Measurements from ENCODE around the gene LRCH4.

Gene LRCH4

DNA sequence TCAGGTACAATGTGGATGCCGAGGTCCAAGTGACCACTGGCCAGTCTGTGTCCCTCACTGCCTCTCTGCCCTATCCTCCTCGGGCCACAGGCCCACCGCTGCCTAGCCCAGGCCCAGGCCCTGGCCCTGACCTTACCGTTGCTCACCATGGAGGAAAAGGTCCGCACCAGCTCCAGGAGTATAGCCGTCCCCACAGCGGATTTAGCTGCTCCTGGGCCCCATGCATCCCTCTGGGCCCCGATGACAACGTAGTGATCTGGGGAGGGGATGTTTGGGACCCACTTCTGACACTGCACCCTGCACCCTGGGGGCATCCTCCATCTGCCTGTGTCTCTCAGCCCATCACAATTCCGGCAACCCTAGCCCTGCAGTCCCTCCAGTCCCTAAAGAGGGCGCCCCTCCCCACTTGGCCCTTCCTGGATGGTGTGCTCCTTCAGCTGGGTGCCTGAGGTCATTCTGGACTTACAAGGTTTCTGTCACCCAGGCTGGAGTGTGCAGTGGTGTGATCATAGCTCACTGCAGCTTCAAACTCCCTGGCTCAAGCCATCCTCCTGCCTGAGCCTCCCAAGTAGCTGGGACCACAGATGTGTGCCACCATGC is 43.3 kb upstream of the LRCH4 start:
- Histone ChIP-seq H3K9ac (ENCODE audit: low read depth, low read length) (no peak overlapping the region), H3K27me3 (ENCODE audit: insufficient read depth, low read length, poor library complexity) (peaks cover 6% of the 10 kb centered on the region), H4K20me1 (ENCODE audit: insufficient read depth, low read length) (no peaks in the 10 kb centered on the region), H2AFZ (ENCODE audit: low read depth, low read length) (no peak overlapping the region), H3K4me2 (ENCODE audit: insufficient read depth, low read length) (no peak overlapping the region), H3K4me1 (ENCODE audit: insufficient read depth, low read length) (peaks cover 18% of the 10 kb centered on the region), H3K36me3 (ENCODE audit: insufficient read depth, low read length) (no peaks in the 10 kb centered on the region), H3K4me3 (ENCODE audit: low read depth in 1 of 2, low read length in 2 of 2) (no peak overlapping the region), H3K27ac (ENCODE audit: low read length) (no peak overlapping the region), H3K9me3 (ENCODE audit: insufficient read depth, low read length, severe bottlenecking) (no peaks in the 10 kb centered on the region), H3K79me2 (ENCODE audit: insufficient read depth, low read length) (no peaks in the 10 kb centered on the region)
- DNase-seq: peak; percentile 18
- no peak for TF ChIP-seq EZH2 (IDR thresholded peaks at IDR 0.05; ENCODE audit: borderline replicate concordance, low read depth, low read length, severe bottlenecking)
- TF ChIP-seq, protein P1, sequence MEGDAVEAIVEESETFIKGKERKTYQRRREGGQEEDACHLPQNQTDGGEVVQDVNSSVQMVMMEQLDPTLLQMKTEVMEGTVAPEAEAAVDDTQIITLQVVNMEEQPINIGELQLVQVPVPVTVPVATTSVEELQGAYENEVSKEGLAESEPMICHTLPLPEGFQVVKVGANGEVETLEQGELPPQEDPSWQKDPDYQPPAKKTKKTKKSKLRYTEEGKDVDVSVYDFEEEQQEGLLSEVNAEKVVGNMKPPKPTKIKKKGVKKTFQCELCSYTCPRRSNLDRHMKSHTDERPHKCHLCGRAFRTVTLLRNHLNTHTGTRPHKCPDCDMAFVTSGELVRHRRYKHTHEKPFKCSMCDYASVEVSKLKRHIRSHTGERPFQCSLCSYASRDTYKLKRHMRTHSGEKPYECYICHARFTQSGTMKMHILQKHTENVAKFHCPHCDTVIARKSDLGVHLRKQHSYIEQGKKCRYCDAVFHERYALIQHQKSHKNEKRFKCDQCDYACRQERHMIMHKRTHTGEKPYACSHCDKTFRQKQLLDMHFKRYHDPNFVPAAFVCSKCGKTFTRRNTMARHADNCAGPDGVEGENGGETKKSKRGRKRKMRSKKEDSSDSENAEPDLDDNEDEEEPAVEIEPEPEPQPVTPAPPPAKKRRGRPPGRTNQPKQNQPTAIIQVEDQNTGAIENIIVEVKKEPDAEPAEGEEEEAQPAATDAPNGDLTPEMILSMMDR (IDR thresholded peaks at IDR 0.05; ENCODE audit: borderline replicate concordance, extremely low read depth, low read length, poor library complexity, severe bottlenecking): peak; percentile 59
- no peak for ATAC-seq (ENCODE audit: insufficient read depth, low read depth)

DNA sequence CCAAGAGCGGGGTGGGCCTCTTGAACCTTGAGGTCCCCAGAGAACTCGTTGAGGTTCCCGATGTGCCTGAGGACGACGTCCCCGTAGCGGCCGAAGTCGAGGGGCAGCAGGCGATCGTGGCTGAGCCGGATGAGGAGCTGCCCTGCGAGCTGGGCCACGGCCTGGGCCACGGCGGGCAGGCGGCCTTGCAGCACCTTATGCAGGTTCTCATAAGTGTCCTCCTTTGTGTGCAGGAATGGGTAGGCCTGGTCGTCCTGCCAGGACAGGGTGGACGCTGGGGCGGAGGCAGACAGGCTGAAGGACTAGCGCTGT is 41.3 kb upstream of the LRCH4 start:
- Histone ChIP-seq H3K79me2 (ENCODE audit: insufficient read depth, low read length) (no peaks in the 10 kb centered on the region), H3K27ac (ENCODE audit: low read length) (peak overlapping the region; percentile 76), H3K9me3 (ENCODE audit: insufficient read depth, low read length, severe bottlenecking) (no peaks in the 10 kb centered on the region), H3K4me1 (ENCODE audit: insufficient read depth, low read length) (peaks cover 18% of the 10 kb centered on the region), H3K36me3 (ENCODE audit: insufficient read depth, low read length) (no peaks in the 10 kb centered on the region), H3K27me3 (ENCODE audit: insufficient read depth, low read length, poor library complexity) (no peaks in the 10 kb centered on the region), H4K20me1 (ENCODE audit: insufficient read depth, low read length) (no peaks in the 10 kb centered on the region), H3K4me2 (ENCODE audit: insufficient read depth, low read length) (peak overlapping the region; percentile 94), H3K9ac (ENCODE audit: low read depth, low read length) (peak overlapping the region; percentile 69), H3K4me3 (ENCODE audit: low read depth in 1 of 2, low read length in 2 of 2) (peak overlapping the region; percentile 9 to 65; a peak in 3 of 4 replicates), H2AFZ (ENCODE audit: low read depth, low read length) (peak overlapping the region; percentile 88)
- no peak for ATAC-seq (ENCODE audit: insufficient read depth, low read depth)
- no peak for DNase-seq
- TF ChIP-seq EZH2 (IDR thresholded peaks at IDR 0.05; ENCODE audit: borderline replicate concordance, low read depth, low read length, severe bottlenecking): no peak
- TF ChIP-seq, protein P1 (IDR thresholded peaks at IDR 0.05; ENCODE audit: borderline replicate concordance, extremely low read depth, low read length, poor library complexity, severe bottlenecking): no peak

DNA sequence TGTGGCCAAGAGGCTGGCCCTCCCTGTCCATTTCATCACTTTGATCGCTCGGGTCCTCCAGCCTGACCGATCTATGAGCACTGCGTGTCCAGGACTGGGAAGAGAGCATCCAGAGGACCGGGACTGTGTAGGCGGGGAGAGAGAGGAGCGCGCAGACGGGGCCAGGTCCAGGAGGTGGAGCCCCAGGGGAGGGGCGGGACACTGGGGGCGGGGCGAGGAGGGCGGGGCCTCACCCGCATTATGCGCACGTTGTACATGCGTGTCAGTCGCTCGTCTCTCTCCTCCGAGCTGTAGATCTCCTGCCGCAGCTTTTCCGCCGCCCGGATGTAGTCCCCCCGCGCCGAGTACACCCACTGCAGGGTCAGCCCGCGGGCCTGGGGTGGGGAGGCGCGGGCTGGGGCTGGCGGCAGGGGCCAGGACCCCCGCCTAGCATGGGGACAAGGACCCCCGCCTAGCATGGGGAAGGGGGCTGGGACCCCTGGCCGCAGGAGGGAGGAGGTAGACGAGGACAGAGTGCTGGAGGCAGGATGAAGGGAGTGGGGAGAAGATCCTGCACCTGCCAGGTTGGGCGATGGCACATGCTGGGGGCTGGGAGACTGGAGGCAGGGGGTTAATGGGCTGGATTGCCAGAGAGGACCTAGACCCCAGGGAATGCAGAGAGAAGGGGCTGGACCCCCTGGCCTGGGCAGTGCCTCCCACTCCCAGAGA is 40.8 kb upstream of the LRCH4 start:
- Histone ChIP-seq H2AFZ (ENCODE audit: low read depth, low read length) (peak overlapping the region; percentile 96), H3K4me1 (ENCODE audit: insufficient read depth, low read length) (peaks cover 18% of the 10 kb centered on the region), H3K36me3 (ENCODE audit: insufficient read depth, low read length) (no peaks in the 10 kb centered on the region), H3K4me2 (ENCODE audit: insufficient read depth, low read length) (peak overlapping the region; percentile 94), H3K27ac (ENCODE audit: low read length) (peak overlapping the region; percentile 76), H4K20me1 (ENCODE audit: insufficient read depth, low read length) (no peaks in the 10 kb centered on the region), H3K27me3 (ENCODE audit: insufficient read depth, low read length, poor library complexity) (no peaks in the 10 kb centered on the region), H3K79me2 (ENCODE audit: insufficient read depth, low read length) (no peaks in the 10 kb centered on the region), H3K4me3 (ENCODE audit: low read depth in 1 of 2, low read length in 2 of 2) (peak overlapping the region; percentile 9 to 65; a peak in 3 of 4 replicates), H3K9me3 (ENCODE audit: insufficient read depth, low read length, severe bottlenecking) (no peaks in the 10 kb centered on the region), H3K9ac (ENCODE audit: low read depth, low read length) (peak overlapping the region; percentile 69)
- TF ChIP-seq, protein P1 (IDR thresholded peaks at IDR 0.05; ENCODE audit: borderline replicate concordance, extremely low read depth, low read length, poor library complexity, severe bottlenecking): no peak
- no peak for TF ChIP-seq EZH2 (IDR thresholded peaks at IDR 0.05; ENCODE audit: borderline replicate concordance, low read depth, low read length, severe bottlenecking)
- DNase-seq: peak; percentile 93
- ATAC-seq (ENCODE audit: insufficient read depth, low read depth): peak; percentile 96
